ENCODE results near the gene ARMC2. TPM values are rescaled to one million over a fixed set of nuclear protein-coding genes. Genes with fewer than 3 reads are reported as not detected.

ARMC2 gene
- total RNA-seq, 1 donor, result 0.86 TPM

- TF ChIP-seq CTCF (IDR thresholded peaks at IDR 0.05; ENCODE audit: insufficient read depth, low read depth, low read length), result no peak
- DNase-seq (ENCODE audit: low read depth), result no peak
- no peak overlapping the region for H3K4me3 ChIP-seq (ENCODE audit: low read depth, low read length)
Observed at GRCh38 chr6:109015176-109015575, 167.0 kb downstream of the ARMC2 start.

GRCh38 chr6:109019911-109020310, 171.7 kb downstream of the ARMC2 start:
- no peak overlapping the region for H3K4me3 ChIP-seq (ENCODE audit: low read depth, low read length)
- no peak for DNase-seq (ENCODE audit: low read depth)
- TF ChIP-seq CTCF (IDR thresholded peaks at IDR 0.05; ENCODE audit: insufficient read depth, low read depth, low read length), result no peak

- no peak for DNase-seq (ENCODE audit: low read depth)
- no peak overlapping the region for H3K4me3 ChIP-seq (ENCODE audit: low read depth, low read length)
- no peak for TF ChIP-seq CTCF (IDR thresholded peaks at IDR 0.05; ENCODE audit: insufficient read depth, low read depth, low read length)
Observed at GRCh38 chr6:109021870-109022269, 173.6 kb downstream of the ARMC2 start.

GRCh38 chr6:109023356-109023925, 175.2 kb downstream of the ARMC2 start:
- no peak for TF ChIP-seq CTCF (IDR thresholded peaks at IDR 0.05; ENCODE audit: insufficient read depth, low read depth, low read length)
- no peak for DNase-seq (ENCODE audit: low read depth)

More at GRCh38 chr6:109023356-109023925, 175.2 kb downstream of the ARMC2 start:
- H3K4me3 ChIP-seq (ENCODE audit: low read depth, low read length), result no peak overlapping the region

Small RNA genes within 50 kb of the gene (small RNA-seq; reads per million reads assigned to genes)
- gene AL445189.2 (not detected), gene Z95118.1 (not detected)

Other genes with a start within 250 kb of the ARMC2 start
- gene SESN1, start 246.4 kb downstream of the ARMC2 start, total RNA-seq, result 12.6 and 29.4 TPM in 2 replicates
- gene CEP57L1, start 247.1 kb downstream of the ARMC2 start, total RNA-seq, result 29.0 and 43.6 TPM in 2 replicates